Left hindlimb (tissue), 1 donor: ENCODE measurements around the gene THAP7.
"Not testable (repeated sequence)": the region's sequence is repeated elsewhere in the genome, so short reads cannot be mapped to it uniquely, and the experiment has no call there.

Experiments
- DNase-seq: peaks from one replicate; pipeline ENCODE4 v3.0.0-alpha.2; 2018

THAP7 gene

DNA sequence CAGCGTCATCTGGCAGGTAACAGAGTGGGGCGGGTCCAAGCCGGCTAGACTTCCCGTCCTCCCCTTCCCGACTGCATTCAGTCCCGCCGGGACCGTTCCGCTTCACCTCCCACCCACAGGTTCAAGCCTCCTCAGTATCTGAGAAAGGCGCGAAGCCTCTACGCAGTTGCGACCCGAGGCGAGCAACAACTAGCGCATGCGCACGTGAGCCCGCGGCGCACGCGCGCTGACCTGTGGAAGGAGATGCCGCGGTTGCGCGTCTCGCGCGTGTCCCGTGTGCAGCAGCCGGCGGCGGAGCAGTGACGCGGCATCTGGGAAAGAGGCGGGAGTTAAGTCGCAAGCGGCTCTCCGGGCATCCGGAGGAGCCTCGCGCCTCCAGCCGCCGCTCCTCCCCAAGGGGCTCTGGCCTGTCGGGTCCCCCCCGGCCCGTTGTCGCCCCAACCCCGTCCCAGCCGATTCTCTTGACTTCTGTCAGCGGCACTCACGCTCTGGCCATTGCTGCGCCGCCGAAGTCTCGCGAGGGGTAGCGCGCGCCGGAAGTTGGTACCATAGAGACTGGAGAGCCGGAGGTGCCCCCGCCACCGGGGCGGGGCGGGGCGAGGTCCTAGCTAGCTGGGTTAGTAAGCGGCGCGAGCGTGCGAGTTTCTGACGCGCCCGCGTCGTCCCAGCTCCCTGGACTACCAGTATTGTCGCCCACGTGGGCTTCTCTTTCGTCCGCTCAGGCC lies at the start of gene THAP7:
Gene THAP7, minus strand, starts transcription at position 518 of the 725 bp plus-strand sequence. Its CDS starts 207 bp downstream, at position 311.
- DNase-seq: peak; percentile 97

- no peak for DNase-seq
These were observed 49.4 kb upstream of the THAP7 start for GRCh38 chr22:21051145-21051830.

DNA sequence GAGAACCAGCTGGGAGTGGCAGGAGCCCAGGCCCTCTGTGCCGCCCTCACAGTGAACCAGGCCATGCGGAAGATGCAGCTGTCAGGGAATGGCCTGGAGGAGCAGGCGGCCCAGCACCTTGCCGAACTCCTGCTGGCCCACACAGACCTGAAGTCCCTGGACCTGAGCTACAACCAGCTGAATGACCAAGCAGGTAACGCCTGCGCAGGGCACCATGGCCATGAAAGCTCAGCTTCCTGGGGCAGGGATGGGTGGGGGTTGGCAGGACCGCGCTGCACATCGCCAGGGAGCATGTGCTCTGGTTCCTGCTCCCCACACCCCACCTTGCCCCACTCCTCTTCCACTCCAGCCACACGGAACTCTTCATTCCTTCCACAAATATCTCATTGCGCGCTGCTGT lies 47.0 kb upstream of the THAP7 start:
- not testable (repeated sequence) for DNase-seq

GRCh38 chr22:21048448-21048847 lies 46.5 kb upstream of the THAP7 start:
- not testable (repeated sequence) for DNase-seq

DNA sequence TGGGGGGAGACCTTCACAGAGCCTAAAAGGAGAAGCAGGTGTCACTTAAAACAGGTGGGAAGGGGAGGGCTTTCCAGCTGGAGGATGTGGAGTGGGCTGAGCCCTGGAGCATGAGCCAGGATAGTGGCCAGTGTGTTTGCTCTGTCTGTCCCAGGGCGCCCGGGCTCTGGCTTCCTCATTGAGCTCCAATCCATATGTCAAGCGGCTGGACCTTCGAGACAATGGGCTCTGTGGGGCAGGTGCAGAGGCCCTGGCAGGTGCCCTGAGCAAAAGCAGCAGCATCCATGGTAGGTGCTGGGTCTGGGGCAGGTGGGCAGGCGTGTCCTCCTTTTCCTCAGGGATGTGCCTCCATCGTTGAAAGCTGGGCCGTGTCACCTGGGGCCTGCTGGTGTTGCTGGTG lies 45.8 kb upstream of the THAP7 start:
- no peak for DNase-seq

- no peak for DNase-seq
These were observed 45.2 kb upstream of the THAP7 start for GRCh38 chr22:21047035-21047661.

GRCh38 chr22:21045585-21046294 lies 43.8 kb upstream of the THAP7 start, which contains the start of gene LRRC74B:
TSS of gene LRRC74B (plus strand) at chr22:21045946. CDS start at chr22:21045987, 41 bp downstream.
- DNase-seq: peak; percentile 93

GRCh38 chr22:21044931-21045584 lies 43.1 kb upstream of the THAP7 start:
- DNase-seq: peak; percentile 68

DNA sequence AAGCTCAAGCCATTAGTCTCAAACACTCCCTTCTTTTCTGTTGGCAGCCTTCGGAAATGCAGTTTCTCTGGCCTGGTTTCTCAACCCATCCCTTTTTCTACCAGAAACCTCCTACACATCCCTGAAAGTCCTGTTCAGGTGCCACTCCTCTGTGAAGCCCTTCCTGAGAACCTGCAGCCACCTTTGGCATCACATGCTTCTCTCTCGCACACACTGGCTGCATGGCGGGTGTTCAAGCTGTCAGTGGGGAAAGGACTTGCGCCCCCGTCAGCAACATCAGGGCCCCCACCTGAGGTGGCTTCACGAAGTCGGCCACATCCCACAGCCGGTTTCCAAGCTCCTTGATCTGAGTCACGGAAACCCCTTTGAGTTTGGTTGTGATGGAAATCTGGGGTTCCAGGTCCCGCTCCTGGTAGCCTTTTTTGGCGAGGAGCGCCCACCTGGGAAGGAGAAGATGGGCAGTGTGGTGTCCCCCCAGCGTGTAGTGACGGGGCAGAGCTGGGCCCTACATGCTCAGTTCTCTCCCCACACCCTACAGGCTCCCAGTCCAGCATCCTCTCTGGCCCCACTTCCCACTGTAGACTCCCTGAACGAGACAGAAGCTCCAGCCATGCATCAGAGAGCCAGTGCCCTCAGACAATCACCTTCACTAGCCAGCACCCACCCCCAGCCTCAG lies 42.1 kb upstream of the THAP7 start:
- no peak for DNase-seq

DNA sequence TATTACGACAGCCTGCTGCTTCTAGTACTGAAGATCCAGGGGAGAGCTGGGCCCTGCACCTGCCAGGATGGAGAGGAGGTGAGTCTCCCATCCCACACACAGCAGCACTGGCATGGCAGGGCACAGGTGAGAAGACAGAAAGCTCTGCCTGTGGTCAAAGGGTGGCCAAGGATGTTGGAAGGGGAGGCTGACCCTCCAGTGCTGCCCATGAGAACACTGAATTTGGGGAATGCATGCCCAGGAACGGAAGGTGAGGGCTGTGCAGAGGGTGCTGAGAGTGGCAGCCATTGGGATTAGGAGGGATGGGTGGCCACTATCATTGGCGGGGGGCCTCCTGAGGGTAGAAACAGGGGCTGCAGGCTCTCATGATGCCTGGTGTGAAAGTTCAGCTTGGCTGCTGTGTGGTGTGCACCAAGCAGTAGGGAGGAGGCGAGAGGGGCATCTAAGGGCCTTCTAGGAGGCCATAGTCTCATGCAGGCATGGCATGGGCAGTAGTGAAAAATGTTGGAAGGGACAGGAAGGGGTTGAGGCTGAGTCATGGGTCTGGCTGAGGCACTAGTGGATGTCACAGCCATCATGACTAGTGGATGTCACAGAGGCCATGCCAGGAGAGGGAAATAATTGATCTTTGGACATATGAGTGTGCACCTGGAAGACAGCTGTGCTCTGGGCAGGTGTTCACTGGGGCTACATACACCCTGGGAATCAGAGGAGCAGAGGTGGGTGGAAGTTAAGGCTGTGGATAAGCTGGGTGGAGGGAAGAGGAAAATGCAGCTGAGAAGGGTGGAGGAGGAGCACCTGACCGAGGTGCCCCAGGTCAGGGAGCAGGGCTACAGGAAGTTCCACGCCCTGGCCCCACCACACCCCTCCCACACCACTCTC lies 41.3 kb upstream of the THAP7 start:
- DNase-seq: no peak

- no peak for DNase-seq
These were observed 40.0 kb upstream of the THAP7 start for GRCh38 chr22:21041937-21042336.

DNA sequence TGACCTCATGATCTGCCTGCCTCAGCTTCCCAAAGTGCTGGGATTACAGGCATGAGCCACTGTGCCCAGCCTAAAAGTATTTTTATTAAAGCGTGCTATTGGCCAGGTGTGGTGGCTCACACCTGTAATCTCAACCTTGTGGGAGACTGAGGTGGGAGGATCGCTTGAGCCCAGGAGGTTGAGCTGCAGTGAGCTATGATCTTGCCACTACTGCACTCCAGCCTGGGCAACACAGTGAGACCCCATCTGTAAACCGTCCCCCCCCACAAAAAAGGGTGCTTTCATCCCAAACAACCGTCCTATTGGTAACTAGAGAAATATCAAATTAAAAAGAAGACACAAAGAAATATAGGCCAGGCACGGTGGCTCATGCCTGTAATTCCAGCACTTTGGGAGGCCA lies 37.2 kb upstream of the THAP7 start:
- not testable (repeated sequence) for DNase-seq

DNA sequence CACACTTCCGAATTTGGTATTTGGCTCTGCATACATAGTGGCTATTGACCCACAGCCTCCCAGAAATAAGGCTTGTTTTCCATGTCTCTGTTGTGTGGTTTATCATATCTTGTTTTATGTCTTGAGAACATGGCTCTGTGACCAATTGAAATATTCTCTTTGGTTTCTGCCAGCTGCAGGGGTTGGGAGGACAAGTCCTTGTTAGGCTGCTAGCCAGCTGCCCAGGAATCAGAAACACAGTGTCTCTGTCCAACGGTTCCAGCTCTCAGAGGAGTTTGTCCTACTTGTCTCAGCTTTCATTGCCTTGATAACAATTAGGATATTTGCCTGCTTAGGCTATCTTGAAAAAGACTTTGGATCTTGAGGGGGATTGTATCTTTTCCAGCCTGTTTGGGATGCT lies 36.5 kb upstream of the THAP7 start:
- DNase-seq: no peak

GRCh38 chr22:21034989-21035388 lies 33.1 kb upstream of the THAP7 start:
- DNase-seq: no peak

- no peak for DNase-seq
These were observed 32.0 kb upstream of the THAP7 start for GRCh38 chr22:21033895-21034294.

GRCh38 chr22:21032868-21033688 lies 31.2 kb upstream of the THAP7 start:
- DNase-seq: no peak

- DNase-seq: peak; percentile 20
These were observed 30.3 kb upstream of the THAP7 start, which contains the start of gene SLC7A4 for GRCh38 chr22:21032037-21032867. TSS of gene SLC7A4 (minus strand) at chr22:21032561. CDS start at chr22:21031812, 749 bp downstream.

DNA sequence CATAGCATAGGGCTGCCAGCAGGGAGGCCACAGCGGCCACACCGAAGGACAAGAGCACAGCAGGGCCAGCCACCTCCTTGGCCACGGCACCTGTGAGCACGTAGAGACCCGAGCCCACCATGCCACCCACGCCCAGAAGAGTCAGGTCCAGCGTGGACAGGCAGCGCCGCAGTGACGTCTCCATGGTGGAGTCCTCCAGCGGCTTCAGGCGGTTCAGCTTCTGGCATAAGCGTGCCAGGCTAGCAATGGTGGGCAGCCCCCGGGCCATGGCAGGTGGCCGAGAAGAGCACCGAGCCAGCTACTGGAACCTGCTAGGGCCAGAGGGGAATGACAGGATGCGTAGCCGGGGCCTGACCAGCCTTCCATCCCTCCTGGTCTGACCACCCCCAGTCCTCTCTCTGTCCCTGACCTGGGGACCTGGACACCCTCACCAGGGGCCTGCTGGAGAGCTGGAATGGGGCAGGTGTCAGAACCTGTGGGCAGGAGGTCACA lies 29.7 kb upstream of the THAP7 start:
- DNase-seq: peak; percentile 10
